Neutrophil (primary cell): ENCODE measurements around the gene KPNA4.

Experiments used
- H3K27ac ChIP-seq: fragments of 200-600 bp; sonication (generic); 2 replicates; pipeline ENCODE4 v1.5.1; 2016; ENCODE audit warnings: mild to moderate bottlenecking, moderate library complexity
- H3K27me3 ChIP-seq: fragments of 200-600 bp; sonication (generic); 2 replicates; pipeline ENCODE4 v1.6.0; 2016; ENCODE audit warnings: mild to moderate bottlenecking
- H3K36me3 ChIP-seq: fragments of 200-600 bp; sonication (generic); 2 replicates; pipeline ENCODE4 v1.5.1; 2017
- H3K4me1 ChIP-seq, 2 experiments: fragments of 200-600 bp in 1 of 2; sonication (generic) in 1 of 2; 1 replicate in 1 of 2; 2 replicates in 1 of 2; pipeline versions ENCODE4 v1.5.1 to v1.6.1; 2013 to 2016; ENCODE audit warnings: low read depth in 1 of 2, low read length in 1 of 2, mild to moderate bottlenecking in 1 of 2, moderate library complexity in 1 of 2; ENCODE audit not compliant: control insufficient read depth in 1 of 2, insufficient read depth in 1 of 2
- H3K4me3 ChIP-seq, 2 experiments: fragments of 200-600 bp in 1 of 2; sonication (generic) in 1 of 2; 1 replicate in 1 of 2; 2 replicates in 1 of 2; pipeline ENCODE4 v1.5.1; 2013 to 2016; ENCODE audit warnings: low read depth in 1 of 2, low read length in 1 of 2, mild to moderate bottlenecking in 1 of 2, moderate library complexity in 1 of 2
- H3K9me3 ChIP-seq: fragments of 200-600 bp; sonication (generic); 2 replicates; pipeline ENCODE4 v1.5.1; 2016
- CTCF ChIP-seq: fragments of 200-600 bp; sonication (generic); IDR thresholded peaks from 2 replicates; pipeline ENCODE4 v1.5.1; 2016; ENCODE audit warnings: antibody characterized with exemption

KPNA4 gene

GRCh38 chr3:160450846-160451245 lies 114.5 kb downstream of the KPNA4 start:
- no peaks in the 10 kb centered on the region for H3K36me3 ChIP-seq
- peaks cover 13 to 16% of the 10 kb centered on the region in 2 experiments for H3K4me1 ChIP-seq
- H3K27me3 ChIP-seq = no peaks in the 10 kb centered on the region
- no peaks in the 10 kb centered on the region for H3K9me3 ChIP-seq
- TF ChIP-seq CTCF = no peak
- no peak overlapping the region for H3K4me3 ChIP-seq
- H3K27ac ChIP-seq = no peak overlapping the region

- Histone ChIP-seq H3K4me3 (peak within 1 kb of the TSS; percentile 73 to 82), H3K36me3 (no peaks in the 10 kb centered on the region), H3K4me1 (peaks cover 13 to 16% of the 10 kb centered on the region in 2 experiments), H3K27ac (peak within 1 kb of the TSS; percentile 78), H3K9me3 (no peaks in the 10 kb centered on the region), H3K27me3 (no peaks in the 10 kb centered on the region)
- TF ChIP-seq CTCF = peak; percentile 28
These were observed 115.5 kb downstream of the KPNA4 start, which contains the start of gene TRIM59 for GRCh38 chr3:160449636-160450598. TSS of gene TRIM59 (minus strand) at chr3:160449786. CDS start at chr3:160439183, 10,603 bp downstream.

DNA sequence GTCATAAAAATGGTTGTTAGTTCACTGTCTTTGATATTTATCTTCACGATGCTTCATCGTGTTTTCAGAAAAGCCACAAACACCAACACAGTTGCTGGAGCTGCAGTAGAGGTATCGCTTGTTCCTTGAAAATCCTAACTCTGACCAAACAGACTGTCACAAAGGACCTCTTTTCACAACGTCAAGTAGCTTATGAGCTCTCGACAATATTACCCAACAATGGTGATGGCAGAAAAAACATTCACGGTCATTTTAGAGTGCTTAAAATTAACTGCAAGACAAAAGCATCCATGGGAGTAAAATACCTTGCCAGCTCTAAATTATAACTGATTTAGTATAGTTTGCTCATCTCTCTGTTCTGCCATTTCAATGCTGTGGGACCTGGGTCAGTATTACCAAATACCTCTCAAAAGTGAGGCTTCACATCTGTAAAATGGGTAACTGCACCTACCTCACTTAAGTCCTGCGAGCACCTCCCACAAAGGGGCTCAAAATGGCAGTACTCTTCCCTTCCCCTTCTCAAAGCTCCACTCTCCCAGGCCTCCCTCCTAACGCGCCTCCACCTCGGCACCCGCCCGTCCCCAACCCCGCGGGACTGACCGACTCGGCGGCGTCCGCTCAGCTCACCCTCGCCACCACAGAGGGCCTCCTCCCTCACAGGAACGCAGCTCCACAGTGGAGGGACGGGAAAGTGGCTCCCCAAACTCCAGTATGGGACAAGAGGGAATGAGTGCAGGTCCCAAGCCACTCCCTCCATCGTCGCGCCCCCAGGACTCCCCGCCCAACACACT lies 116.3 kb downstream of the KPNA4 start:
- H3K27ac ChIP-seq = peak overlapping the region; percentile 78
- H3K9me3 ChIP-seq = no peaks in the 10 kb centered on the region
- H3K4me3 ChIP-seq = peak overlapping the region; percentile 73 to 82
- TF ChIP-seq CTCF = no peak
- no peaks in the 10 kb centered on the region for H3K36me3 ChIP-seq
- H3K4me1 ChIP-seq = peaks cover 13 to 16% of the 10 kb centered on the region in 2 experiments
- H3K27me3 ChIP-seq = no peaks in the 10 kb centered on the region

DNA sequence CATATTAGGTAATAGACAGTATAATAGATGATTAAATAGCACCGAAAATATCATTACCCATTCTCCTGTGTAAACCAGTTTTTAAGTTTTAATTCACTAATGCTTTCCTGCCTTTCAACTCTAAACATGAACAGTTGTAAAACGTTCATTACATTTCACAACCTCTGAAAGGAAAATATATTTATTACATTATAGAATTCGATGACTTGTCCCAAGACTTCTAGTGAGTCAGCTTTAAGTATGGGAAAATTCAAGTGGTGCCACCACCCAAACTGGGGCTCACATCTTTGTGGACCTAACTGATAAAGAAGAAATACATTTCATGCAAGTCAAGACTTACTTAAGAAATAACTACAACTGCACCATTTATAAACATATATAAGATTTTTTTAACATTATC lies 117.8 kb downstream of the KPNA4 start:
- H3K4me1 ChIP-seq = peaks cover 13 to 16% of the 10 kb centered on the region in 2 experiments
- H3K27ac ChIP-seq = no peak overlapping the region
- H3K4me3 ChIP-seq = no peak overlapping the region
- no peaks in the 10 kb centered on the region for H3K36me3 ChIP-seq
- TF ChIP-seq CTCF = no peak
- no peaks in the 10 kb centered on the region for H3K9me3 ChIP-seq
- no peaks in the 10 kb centered on the region for H3K27me3 ChIP-seq

DNA sequence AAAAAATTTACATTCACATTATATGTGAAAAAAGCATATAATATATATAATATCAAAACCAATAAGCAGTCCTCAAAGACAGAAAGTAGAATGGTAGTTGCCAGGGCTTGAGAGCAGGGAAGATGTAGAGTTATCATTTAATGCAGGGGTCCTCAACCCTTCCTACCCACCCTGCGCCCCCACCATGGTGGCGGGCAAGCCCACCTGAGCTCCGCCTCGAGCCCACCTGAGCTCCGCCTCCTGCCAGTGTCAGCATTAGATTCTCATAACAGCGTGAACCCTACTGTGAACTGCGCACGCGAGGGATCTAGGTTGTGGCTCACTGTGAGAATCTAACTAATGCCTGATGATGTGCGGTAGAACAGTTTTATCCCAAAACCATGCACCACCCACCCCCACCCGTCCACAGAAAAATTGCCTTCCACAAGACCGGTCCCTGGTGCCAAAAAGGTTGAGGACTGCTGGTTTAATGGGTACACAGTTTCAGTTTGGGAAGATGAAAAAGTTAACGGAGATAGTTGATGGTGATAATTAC lies 118.8 kb downstream of the KPNA4 start:
- peaks cover 13 to 16% of the 10 kb centered on the region in 2 experiments for H3K4me1 ChIP-seq
- no peaks in the 10 kb centered on the region for H3K9me3 ChIP-seq
- H3K27ac ChIP-seq = no peak overlapping the region
- TF ChIP-seq CTCF = no peak
- H3K4me3 ChIP-seq = no peak overlapping the region
- H3K36me3 ChIP-seq = no peaks in the 10 kb centered on the region
- no peaks in the 10 kb centered on the region for H3K27me3 ChIP-seq
